ENCODE results near the gene FNDC1.

FNDC1 gene

DNA sequence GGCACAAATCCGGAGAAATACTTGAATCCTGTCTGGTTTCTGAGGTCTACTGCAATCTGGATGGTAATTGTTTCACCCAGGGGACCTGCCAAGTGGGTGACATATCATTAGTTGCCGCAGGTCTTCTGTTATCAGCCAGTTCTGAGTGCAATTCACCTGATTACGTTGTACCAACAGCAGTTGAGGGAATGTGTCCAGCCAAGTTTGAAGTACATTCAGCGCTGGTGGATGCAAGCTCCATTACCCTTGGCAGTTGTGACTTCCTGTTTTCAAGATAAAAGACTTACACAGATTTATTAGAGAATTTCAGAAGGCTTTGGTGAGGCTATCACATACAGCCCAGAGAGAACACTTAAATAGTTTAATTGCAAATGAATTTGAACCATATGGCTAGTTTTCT is 42.8 kb downstream of the FNDC1 start:
- TF ChIP-seq GATA3 (IDR thresholded peaks at IDR 0.05; ENCODE audit: low read depth, low read length) (no peak), GATA2 (IDR thresholded peaks at IDR 0.05; ENCODE audit: low read depth, low read length) (no peak)

DNA sequence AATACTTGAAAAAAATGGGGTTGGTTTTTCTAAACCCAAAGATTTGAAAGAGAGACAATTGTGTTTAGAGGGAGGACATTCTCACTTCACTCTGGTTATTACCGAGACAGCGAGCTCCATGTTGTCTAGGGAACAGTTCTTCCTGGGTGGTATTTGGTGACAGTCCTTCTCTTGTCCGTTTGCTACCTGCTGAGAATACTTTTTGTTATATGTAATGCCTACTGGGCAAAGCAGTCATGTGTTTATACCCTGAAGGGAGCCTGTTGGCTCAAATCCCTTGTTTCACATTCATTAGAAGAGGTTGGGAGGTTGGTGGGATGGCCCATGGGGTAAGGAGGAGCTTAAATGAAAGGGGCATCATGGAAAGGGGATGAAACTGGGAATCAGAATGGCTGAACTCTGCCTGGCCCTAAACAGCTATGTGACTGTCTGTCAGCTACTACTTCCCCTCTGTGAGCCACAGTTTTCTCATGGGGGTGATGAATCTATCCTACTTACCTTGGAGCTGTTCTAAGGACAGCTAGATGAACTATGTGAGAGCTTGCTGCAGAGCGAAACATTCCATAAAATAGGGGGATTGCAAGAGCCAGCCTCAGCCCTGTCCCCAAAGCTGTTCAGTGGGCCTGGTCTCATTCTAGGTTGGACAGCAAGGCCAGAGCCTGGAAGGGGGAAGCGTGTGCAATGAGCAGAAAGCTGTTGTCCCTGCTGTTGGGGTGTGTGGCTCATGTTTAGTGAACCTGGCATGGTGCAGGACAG is 43.5 kb downstream of the FNDC1 start:
- TF ChIP-seq GATA3 (IDR thresholded peaks at IDR 0.05; ENCODE audit: low read depth, low read length): no peak
- no peak for TF ChIP-seq GATA2 (IDR thresholded peaks at IDR 0.05; ENCODE audit: low read depth, low read length)

GRCh38 chr6:159213405-159213804 is 44.2 kb downstream of the FNDC1 start:
- TF ChIP-seq GATA2 (IDR thresholded peaks at IDR 0.05; ENCODE audit: low read depth, low read length): no peak
- TF ChIP-seq GATA3 (IDR thresholded peaks at IDR 0.05; ENCODE audit: low read depth, low read length): no peak

GRCh38 chr6:159214281-159214680 is 45.1 kb downstream of the FNDC1 start:
- TF ChIP-seq GATA2 (IDR thresholded peaks at IDR 0.05; ENCODE audit: low read depth, low read length): no peak
- no peak for TF ChIP-seq GATA3 (IDR thresholded peaks at IDR 0.05; ENCODE audit: low read depth, low read length)

DNA sequence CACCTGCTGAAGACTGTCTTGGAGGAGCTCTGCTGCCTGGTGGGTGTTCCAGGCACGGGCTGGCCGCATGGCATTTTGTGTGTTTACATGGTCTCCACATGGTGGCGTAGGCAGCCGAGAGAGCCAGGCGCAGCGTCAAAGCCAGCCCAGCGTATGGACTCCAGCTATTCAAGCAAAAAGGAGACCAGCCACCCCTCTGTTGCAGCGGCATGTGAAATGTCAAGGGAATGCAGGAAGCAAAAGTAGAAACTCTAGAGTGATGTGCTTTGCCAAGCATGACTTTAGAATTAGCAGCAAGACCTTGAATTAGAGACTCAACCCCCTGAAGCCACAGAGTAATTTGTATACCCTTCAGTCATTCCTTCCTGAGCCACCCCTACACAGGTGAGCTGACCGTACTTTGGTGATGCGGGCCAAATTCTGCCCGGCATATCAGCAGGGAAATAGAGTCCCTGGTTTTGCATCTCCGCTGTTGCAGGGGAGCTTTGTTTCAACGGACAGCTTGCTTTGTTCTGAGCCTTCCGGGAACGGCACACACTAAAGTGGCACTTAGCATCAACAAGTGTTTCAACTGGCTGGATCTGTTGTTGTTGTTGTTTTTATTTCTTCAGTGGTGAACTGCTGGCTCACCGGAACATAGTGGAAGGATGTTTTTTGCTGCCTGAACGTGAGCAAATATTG is 48.5 kb downstream of the FNDC1 start:
- no peak for TF ChIP-seq GATA3 (IDR thresholded peaks at IDR 0.05; ENCODE audit: low read depth, low read length)
- no peak for TF ChIP-seq GATA2 (IDR thresholded peaks at IDR 0.05; ENCODE audit: low read depth, low read length)

GRCh38 chr6:159220093-159220492 is 50.9 kb downstream of the FNDC1 start:
- TF ChIP-seq GATA2 (IDR thresholded peaks at IDR 0.05; ENCODE audit: low read depth, low read length) (no peak), GATA3 (IDR thresholded peaks at IDR 0.05; ENCODE audit: low read depth, low read length) (no peak)

- TF ChIP-seq GATA3 (IDR thresholded peaks at IDR 0.05; ENCODE audit: low read depth, low read length): no peak
These were observed 52.4 kb downstream of the FNDC1 start for GRCh38 chr6:159221486-159222170.

- TF ChIP-seq GATA3 (IDR thresholded peaks at IDR 0.05; ENCODE audit: low read depth, low read length): no peak
These were observed 55.3 kb downstream of the FNDC1 start for GRCh38 chr6:159224452-159224851.

DNA sequence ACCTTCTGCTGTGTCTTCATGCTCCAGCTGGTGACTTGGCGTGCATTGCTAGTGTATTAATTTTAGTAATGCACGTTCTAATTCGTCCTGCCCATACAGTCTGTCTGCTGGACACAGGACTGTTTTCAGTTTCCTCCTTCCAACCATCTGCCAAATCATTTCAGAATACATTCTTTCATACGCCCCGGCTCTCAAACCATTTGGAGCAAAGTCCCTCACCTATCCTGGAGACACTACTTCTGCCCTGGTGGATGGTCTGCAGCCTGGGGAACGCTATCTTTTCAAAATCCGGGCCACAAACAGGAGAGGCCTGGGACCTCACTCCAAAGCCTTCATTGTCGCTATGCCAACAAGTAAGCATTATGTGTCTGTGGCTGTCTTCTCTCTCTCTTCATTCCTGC is 60.5 kb downstream of the FNDC1 start:
- TF ChIP-seq GATA3 (IDR thresholded peaks at IDR 0.05; ENCODE audit: low read depth, low read length) (no peak), GATA2 (IDR thresholded peaks at IDR 0.05; ENCODE audit: low read depth, low read length) (no peak)

DNA sequence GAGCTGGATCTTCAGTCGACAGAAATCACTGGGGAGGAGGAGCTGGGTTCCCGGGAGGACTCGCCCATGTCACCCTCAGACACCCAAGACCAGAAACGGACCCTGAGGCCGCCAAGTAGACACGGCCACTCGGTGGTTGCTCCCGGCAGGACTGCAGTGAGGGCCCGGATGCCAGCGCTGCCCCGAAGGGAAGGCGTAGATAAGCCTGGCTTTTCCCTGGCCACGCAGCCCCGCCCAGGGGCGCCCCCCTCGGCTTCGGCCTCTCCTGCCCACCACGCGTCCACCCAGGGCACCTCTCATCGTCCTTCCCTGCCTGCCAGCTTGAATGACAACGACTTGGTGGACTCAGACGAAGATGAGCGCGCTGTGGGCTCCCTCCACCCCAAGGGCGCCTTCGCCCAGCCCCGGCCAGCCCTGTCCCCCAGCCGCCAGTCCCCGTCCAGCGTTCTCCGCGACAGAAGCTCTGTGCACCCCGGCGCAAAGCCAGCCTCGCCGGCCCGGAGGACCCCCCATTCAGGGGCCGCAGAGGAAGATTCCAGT is 63.0 kb downstream of the FNDC1 start:
- no peak for TF ChIP-seq GATA2 (IDR thresholded peaks at IDR 0.05; ENCODE audit: low read depth, low read length)
- no peak for TF ChIP-seq GATA3 (IDR thresholded peaks at IDR 0.05; ENCODE audit: low read depth, low read length)

GRCh38 chr6:159232751-159233150 is 63.6 kb downstream of the FNDC1 start:
- TF ChIP-seq GATA3 (IDR thresholded peaks at IDR 0.05; ENCODE audit: low read depth, low read length): no peak
- no peak for TF ChIP-seq GATA2 (IDR thresholded peaks at IDR 0.05; ENCODE audit: low read depth, low read length)

- TF ChIP-seq GATA2 (IDR thresholded peaks at IDR 0.05; ENCODE audit: low read depth, low read length): no peak
- TF ChIP-seq GATA3 (IDR thresholded peaks at IDR 0.05; ENCODE audit: low read depth, low read length): no peak
These were observed 64.3 kb downstream of the FNDC1 start for GRCh38 chr6:159233365-159234101.

GRCh38 chr6:159234102-159234553 is 64.9 kb downstream of the FNDC1 start:
- no peak for TF ChIP-seq GATA2 (IDR thresholded peaks at IDR 0.05; ENCODE audit: low read depth, low read length)
- TF ChIP-seq GATA3 (IDR thresholded peaks at IDR 0.05; ENCODE audit: low read depth, low read length): no peak

All from SH-SY5Y (cell line).